ENCODE data around the gene CYP4V2. TPM values are rescaled to one million over a fixed set of nuclear protein-coding genes. Genes with fewer than 3 reads are reported as not detected.
A peak's percentile ranks its signal among the peaks of the same experiment; 100 is the strongest.

CYP4V2 gene
- polyA plus RNA-seq, 1 donor from 2014 or later = 5.6 TPM

- H3K27ac ChIP-seq (ENCODE audit: low read length) = no peak overlapping the region
- TF ChIP-seq EP300 (conservative IDR thresholded peaks at IDR 0.05; ENCODE audit: poor library complexity, severe bottlenecking) (no peak), TAF1 (IDR thresholded peaks at IDR 0.05; ENCODE audit: low read depth) (no peak), MXI1 (conservative IDR thresholded peaks at IDR 0.05; ENCODE audit: poor library complexity, severe bottlenecking) (no peak), EZH2 (IDR thresholded peaks at IDR 0.05; ENCODE audit: borderline replicate concordance, insufficient read depth, low read length, poor library complexity, severe bottlenecking) (no peak), CTCF (IDR thresholded peaks at IDR 0.05; ENCODE audit: poor library complexity, severe bottlenecking) (no peak), SMC3 (conservative IDR thresholded peaks at IDR 0.05; ENCODE audit: poor library complexity) (no peak), RAD21 (conservative IDR thresholded peaks at IDR 0.05) (no peak), POLR2AphosphoS5 (IDR thresholded peaks at IDR 0.05) (no peak), REST (IDR thresholded peaks at IDR 0.05; ENCODE audit: borderline replicate concordance) (no peak)
Observed at GRCh38 chr4:186193851-186194250, 2.5 kb downstream of the CYP4V2 start.

GRCh38 chr4:186196063-186196462, 4.7 kb downstream of the CYP4V2 start:
- no peaks in the 10 kb centered on the region for H3K79me2 ChIP-seq (replicated peaks; ENCODE audit: insufficient read depth, low read length)
- no peaks in the 10 kb centered on the region for H3F3A ChIP-seq (ENCODE audit: insufficient read depth, low read length, poor library complexity, severe bottlenecking)
- no peak overlapping the region for H3K27ac ChIP-seq (ENCODE audit: low read length)
- no peaks in the 10 kb centered on the region for H3K9me2 ChIP-seq (ENCODE audit: insufficient read depth, low read length)
- H3K36me3 ChIP-seq (ENCODE audit: insufficient read depth, low read length) = no peaks in the 10 kb centered on the region
- H4K20me1 ChIP-seq (ENCODE audit: insufficient read depth) = no peaks in the 10 kb centered on the region
- H3K4me2 ChIP-seq (ENCODE audit: low read length) = no peak overlapping the region
- H3K9ac ChIP-seq (ENCODE audit: low read length) = no peak overlapping the region
- H3K9me3 ChIP-seq (ENCODE audit: low read length) = no peaks in the 10 kb centered on the region
- H3K27me3 ChIP-seq (ENCODE audit: insufficient read depth, low read depth, low read length) = no peaks in the 10 kb centered on the region
- no peak for TF ChIP-seq SMC3 (conservative IDR thresholded peaks at IDR 0.05; ENCODE audit: poor library complexity)
- TF ChIP-seq EZH2 (IDR thresholded peaks at IDR 0.05; ENCODE audit: borderline replicate concordance, insufficient read depth, low read length, poor library complexity, severe bottlenecking) = no peak
- no peak for TF ChIP-seq TAF1 (IDR thresholded peaks at IDR 0.05; ENCODE audit: low read depth)
- TF ChIP-seq REST (IDR thresholded peaks at IDR 0.05; ENCODE audit: borderline replicate concordance) = no peak
- no peak for TF ChIP-seq RAD21 (conservative IDR thresholded peaks at IDR 0.05)
- TF ChIP-seq MXI1 (conservative IDR thresholded peaks at IDR 0.05; ENCODE audit: poor library complexity, severe bottlenecking) = no peak
- TF ChIP-seq CTCF (IDR thresholded peaks at IDR 0.05; ENCODE audit: poor library complexity, severe bottlenecking) = no peak
- TF ChIP-seq POLR2AphosphoS5 (IDR thresholded peaks at IDR 0.05) = no peak
- TF ChIP-seq EP300 (conservative IDR thresholded peaks at IDR 0.05; ENCODE audit: poor library complexity, severe bottlenecking) = no peak
- no peak overlapping the region for H2AFZ ChIP-seq (ENCODE audit: low read depth, low read length)
- H3K4me3 ChIP-seq (ENCODE audit: low read length) = no peak overlapping the region

More at GRCh38 chr4:186193851-186194250, 2.5 kb downstream of the CYP4V2 start:
- H3K36me3 ChIP-seq (ENCODE audit: insufficient read depth, low read length) = no peaks in the 10 kb centered on the region
- no peak overlapping the region for H3K9ac ChIP-seq (ENCODE audit: low read length)
- no peaks in the 10 kb centered on the region for H3K27me3 ChIP-seq (ENCODE audit: insufficient read depth, low read depth, low read length)
- H3K9me2 ChIP-seq (ENCODE audit: insufficient read depth, low read length) = no peaks in the 10 kb centered on the region
- H3K4me2 ChIP-seq (ENCODE audit: low read length) = no peak overlapping the region
- H4K20me1 ChIP-seq (ENCODE audit: insufficient read depth) = no peaks in the 10 kb centered on the region
- no peaks in the 10 kb centered on the region for H3K79me2 ChIP-seq (replicated peaks; ENCODE audit: insufficient read depth, low read length)
- peaks cover 5% of the 10 kb centered on the region for H3F3A ChIP-seq (ENCODE audit: insufficient read depth, low read length, poor library complexity, severe bottlenecking)
- H2AFZ ChIP-seq (ENCODE audit: low read depth, low read length) = no peak overlapping the region
- H3K4me3 ChIP-seq (ENCODE audit: low read length) = peak overlapping the region; percentile 5
- no peaks in the 10 kb centered on the region for H3K9me3 ChIP-seq (ENCODE audit: low read length)
